ACHN (cell line): Measurements from ENCODE around the gene UBALD1.

ENCODE experiments used
- DNase-seq: peaks from one replicate; pipeline ENCODE4 v3.0.0-alpha.2; 2015
- in situ Hi-C: cut with HindIII; loops from 2 replicates; pipeline ENCODE4 v1.10.0; 2017; ENCODE audit warnings: low sequenced_read_pairs, low pct_ligation_motif_present, low pct_unique_long_range_greater_than_20kb

The UBALD1 gene

DNA sequence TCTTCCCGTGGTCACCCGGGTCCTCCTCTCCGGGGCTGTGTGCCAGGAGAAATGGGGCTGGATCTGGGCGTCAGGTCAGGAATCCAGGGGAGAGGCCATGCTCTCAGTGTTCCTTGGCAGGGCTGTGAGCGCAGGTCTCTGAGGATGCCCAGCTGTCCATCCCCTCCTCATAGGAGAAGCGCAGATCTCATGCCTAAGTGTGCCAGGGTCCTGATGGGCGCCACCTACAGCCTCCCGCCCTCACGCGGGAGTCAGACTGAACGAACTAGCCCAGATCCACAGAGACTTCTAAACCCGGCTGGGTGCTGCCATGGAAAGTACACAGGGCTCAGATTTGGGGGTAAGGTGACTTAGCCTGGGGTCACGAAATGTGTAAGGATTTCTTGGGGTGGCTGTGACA is 34.2 kb upstream of the UBALD1 start:
- no peak for DNase-seq

GRCh38 chr16:4647644-4647980 is 32.9 kb upstream of the UBALD1 start:
- no peak for DNase-seq
- in situ Hi-C loops: no loop called here

More for the DNA sequence above, 34.2 kb upstream of the UBALD1 start:
- in situ Hi-C loops: no loop called here

DNA sequence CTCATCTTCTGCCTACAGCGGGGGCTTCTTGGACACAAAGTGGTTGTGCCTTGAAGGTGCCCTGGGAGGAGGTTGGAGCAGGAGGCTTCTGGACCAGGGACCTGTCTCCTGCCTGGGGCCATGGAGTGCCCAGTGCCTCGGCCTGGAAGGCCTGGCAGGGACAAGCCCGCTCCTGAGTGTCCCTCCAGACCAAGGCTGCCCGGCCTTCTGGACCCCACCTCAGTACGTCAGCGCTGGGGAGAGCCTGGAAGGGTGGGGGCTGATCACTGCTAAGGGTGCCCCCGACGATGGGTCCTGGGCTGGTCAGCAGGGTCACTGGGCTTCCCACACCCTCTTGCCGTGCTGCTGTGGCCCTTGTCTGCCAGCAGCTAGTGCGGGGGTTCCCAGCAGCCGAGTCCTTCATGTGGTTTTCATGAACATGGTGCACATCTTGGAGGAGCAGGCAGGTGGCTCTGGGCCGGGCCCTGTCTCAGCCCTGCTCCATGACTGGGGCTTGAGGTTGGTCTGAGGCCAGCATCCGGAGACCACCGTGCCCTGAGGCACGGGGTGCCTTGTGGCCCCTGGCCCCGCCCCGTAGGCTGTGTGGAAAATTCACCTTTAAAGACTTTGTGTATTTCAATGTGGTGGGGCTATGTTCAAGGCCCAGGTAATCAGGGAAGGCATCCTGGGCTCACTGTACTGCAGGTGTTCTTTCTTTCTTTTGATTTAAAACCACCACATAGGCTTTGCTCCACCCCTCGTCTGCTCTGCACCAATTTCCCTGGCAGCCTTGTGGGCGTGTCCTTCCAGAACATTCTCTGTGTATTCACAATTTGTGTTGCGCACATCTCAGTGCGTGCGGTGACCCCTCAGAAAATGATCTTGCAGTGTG is 32.3 kb upstream of the UBALD1 start:
- in situ Hi-C loops: no loop called here
- DNase-seq: no peak

- no peak for DNase-seq
- in situ Hi-C loops: no loop called here
These were observed 27.2 kb upstream of the UBALD1 start for GRCh38 chr16:4641895-4642294.

DNA sequence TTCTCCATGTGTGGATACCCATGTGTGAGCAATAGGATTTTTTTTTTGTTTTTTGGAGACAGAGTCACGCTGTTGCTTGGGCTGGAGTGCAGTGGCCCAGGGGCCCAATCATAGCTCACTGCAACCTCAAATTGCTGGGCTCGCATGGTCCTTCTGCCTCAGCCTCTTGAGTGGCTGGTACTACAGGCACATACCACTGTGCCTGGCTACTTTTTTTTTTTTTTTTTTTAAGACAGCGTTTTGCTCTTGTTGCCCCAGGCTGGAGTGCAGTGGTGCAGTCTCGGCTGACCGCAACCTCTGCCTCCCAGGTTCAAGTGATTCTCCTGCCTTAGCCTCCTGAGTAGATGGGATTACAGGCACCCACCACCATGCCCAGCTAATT is 26.6 kb upstream of the UBALD1 start:
- no peak for DNase-seq
- in situ Hi-C loops: no loop called here

GRCh38 chr16:4640572-4641305 is 26.1 kb upstream of the UBALD1 start:
- in situ Hi-C loops: no loop called here

DNA sequence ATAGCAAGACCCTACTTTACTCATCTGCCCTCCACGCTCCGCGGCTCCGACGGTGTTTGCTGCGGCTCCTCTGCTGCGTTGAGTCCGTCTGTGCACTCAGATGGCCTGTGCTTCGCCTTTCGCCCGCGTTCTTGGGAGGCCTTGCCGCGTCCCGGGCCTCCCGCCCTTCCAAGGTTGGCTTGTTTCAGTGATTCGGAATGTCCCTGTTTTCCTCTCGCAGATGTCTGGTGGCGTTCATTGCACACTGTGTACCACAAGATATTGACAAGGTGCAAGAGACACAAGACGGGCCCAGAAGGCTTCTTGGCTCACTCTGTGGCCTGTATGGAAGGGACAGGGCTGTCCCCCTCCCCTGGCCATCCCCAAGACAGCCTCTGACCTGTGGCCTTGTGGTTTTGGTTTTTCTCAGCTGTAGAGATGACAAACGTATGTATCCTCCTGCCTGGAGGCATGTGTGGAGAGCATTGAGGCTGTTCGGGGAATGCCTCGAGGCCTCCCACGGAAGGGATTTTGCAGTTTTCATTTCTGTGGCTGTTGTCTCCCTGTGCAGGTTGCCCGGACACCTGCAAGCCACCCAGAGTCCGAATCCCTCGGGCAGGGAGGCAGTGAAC is 25.3 kb upstream of the UBALD1 start:
- in situ Hi-C loops: no loop called here
- no peak for DNase-seq

More at GRCh38 chr16:4640572-4641305, 26.1 kb upstream of the UBALD1 start:
- no peak for DNase-seq

DNA sequence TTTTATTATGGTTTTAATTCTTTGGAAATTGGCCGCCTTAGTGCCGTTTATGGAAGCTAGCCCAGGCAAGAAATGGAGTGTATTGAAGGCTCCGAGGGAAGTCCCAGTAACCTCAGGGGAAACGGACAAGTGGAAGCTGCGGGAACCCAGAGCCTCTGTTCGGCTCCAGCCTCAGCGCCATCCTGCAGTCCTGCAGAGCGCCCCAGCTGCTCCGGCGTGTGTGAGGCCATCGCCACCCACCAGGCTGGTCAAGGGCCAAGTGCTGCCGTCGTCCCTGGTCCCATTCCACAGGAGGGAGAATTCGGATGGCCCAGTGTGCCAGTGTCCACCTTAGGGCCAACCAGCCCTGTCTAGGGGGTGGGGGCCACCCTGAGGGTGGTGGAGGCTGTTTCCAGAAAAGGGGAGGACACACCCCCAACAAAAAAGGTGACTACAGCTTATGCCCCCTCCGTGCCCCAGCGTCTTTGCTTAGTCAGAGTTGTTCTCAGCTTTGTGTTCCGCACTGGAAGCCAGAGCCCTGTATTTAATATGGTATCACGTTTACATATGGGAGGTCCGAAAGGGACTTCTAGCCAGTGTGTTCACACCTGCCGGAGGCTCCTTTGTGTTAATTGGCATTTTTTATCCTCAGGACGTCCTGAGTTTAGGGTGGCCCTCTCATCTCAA is 22.9 kb upstream of the UBALD1 start:
- in situ Hi-C loops: no loop called here
- no peak for DNase-seq

GRCh38 chr16:4636196-4636595 is 21.5 kb upstream of the UBALD1 start:
- no peak for DNase-seq
- in situ Hi-C loops: no loop called here

- no peak for DNase-seq
- in situ Hi-C loops: no loop called here
These were observed 20.1 kb upstream of the UBALD1 start for GRCh38 chr16:4634768-4635167.

GRCh38 chr16:4633910-4634635 is 19.4 kb upstream of the UBALD1 start:
- DNase-seq: no peak
- in situ Hi-C loops: no loop called here

DNA sequence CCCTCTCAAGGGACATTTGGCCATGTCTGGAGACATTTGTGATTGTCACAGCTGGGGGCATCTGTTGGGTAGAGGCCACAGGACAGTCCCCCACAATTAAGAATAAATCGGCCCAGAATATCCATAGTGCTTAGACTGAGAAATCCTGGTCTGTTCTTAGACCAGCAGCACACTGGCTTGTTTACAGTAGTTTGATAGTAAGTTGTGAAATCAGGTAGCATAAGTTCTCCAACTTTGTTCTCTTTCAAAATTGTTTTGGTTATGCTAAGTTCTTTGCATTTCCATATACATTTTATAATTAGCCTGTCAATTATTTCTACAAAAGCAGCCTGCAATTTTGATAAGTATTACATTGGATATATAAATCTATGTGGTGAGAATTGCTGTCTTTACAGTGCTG is 16.8 kb upstream of the UBALD1 start:
- no peak for DNase-seq
- in situ Hi-C loops: no loop called here

DNA sequence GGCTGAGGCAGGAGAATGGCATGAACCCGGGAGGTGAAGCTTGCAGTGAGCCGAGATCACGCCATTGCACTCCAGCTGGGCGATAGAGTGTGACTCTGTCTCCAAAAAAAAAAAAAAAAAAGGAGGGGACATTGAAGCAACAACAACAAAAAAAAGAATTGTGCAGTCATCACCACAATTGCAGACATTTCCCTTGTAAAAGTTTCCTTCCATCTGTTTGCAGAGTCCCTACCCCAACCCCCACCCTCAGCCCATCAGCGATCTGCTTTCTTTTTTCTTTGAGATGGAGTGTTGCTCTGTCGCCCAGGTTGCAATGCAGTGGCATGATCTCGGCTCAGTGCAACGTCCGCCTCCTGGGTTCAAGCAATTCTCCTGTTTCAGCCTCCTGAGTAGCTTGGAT is 13.6 kb upstream of the UBALD1 start:
- DNase-seq: no peak
- in situ Hi-C loops: no loop called here

- in situ Hi-C loops: no loop called here
- DNase-seq: no peak
These were observed 11.7 kb upstream of the UBALD1 start for GRCh38 chr16:4626396-4626795.

DNA sequence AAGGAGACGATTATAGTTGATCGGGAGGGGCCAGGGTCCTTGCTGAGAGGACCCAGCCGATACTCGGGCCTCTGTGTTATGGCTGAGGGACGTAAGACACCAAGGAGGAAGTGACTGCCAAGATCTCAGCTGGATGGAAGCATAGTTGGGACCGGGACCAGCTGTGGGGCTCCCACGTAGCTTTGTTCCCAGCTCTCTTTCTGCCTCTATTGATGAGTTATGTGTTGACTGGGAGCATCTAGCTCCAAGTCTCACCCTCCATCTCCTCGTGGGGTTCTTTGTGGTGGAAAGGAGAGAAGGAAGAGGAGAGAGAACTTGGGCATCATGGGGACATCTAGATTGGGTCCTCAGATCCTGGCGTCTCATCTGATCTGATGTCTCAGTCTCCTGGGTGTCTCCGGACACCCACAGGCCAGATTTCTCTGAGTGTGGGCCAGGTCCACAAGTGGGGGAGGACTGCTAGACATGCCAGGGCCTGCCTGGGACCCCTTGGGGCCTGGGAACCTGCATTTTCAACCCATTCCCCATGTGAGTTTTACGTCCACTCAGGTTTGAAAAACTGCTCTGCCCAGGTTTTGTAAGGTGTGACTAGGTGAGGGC is 11.0 kb upstream of the UBALD1 start:
- no peak for DNase-seq
- in situ Hi-C loops: no loop called here

DNA sequence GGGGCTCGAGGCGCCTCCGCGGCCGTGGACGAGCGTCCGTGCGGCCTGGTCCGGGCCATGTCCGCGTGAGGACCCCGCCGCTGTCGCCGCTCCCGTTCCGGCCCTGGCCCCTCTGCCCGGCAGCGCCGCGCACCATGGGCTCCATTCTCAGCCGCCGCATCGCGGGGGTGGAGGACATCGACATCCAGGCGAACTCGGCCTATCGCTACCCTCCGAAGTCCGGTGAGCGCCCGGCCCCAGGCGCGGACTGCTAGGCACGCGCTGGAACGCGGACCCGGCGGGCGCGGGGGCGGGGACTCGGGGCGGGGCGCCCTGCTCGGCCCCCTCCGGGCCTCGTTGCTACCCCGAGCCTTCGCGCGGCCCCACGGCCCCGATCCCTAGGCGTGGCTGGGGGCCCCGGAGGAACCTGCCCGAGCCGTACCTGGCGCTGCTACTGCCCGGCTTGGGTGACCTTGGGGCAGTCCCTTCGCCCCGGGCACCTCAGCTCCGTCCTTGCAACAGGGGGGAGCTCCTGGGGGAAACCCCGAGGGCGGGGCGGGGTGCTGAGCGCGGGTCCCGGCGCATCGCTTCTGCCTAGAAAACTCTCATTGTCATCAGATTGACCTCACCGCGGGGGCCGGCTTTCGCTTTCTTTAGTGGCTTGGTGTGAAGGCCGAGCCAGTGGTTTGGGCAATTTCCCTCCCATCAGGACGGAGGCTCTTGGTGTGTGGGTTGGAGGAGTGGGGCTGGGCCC is 10.3 kb upstream of the UBALD1 start:
- peak; percentile 74 for DNase-seq
- in situ Hi-C loops: no loop called here

DNA sequence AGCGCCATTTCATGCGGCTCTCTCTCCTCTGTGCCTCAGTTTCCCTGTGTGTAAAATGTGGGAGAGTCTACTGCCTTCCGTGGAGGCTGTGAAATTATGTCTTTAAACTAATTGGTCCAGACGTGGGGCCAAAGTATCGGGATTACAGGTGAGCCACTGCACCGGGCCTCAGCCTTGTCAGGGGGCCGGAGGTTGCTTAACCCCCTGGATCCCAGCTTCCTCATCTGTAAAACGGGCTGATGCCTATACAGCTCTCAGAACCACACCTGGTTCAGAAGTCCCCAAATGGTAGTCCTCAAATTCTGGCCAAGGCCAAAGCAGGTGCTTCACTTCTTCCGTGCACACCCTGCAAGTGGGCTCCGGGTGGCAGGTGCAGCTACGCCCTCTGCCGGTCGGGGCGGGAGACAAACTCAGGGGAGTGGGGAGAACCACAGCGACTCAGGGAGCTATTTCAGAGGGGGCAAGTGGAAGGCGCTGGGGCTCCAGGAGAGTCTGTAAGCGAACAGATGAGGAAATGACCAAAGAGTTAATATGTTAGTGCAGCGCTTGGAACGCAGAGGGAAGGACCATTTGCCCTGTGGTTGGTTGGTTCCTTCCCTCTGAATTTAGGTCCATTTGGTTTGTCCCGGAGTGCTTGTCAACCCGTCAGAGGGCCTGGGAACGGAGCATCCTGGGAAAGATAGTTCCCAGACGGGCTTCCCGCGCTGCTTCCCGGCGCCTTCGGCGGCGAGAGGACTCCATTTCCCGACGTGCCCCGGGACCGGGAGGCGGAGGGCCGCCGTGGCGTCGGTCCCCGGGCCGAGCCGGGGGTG is 9.5 kb upstream of the UBALD1 start, which contains the start of gene MGRN1:
Gene MGRN1, plus strand, starts transcription at position 812 of the 812 bp plus-strand sequence. CDS start 135 bp downstream, outside the sequence.
- in situ Hi-C loops: no loop called here
- DNase-seq: peak; percentile 99
